Neuronal stem cell (in vitro differentiated cells): ENCODE results near the gene NUMA1.
A peak's percentile ranks its signal among the peaks of the same experiment; 100 is the strongest.

Source experiments
- DNase-seq: peaks from one replicate; pipeline ENCODE4 v3.0.0-alpha.2; 2013; ENCODE audit warnings: low spot score
- H2AFZ ChIP-seq: one replicate; pipeline ENCODE4 v1.6.1; 2013; ENCODE audit warnings: mild to moderate bottlenecking, low read length, inconsistent platforms
- H2AK5ac ChIP-seq: 2 replicates; pipeline ENCODE4 v1.6.1; 2013; ENCODE audit warnings: low read depth, mild to moderate bottlenecking, inconsistent platforms, low read length, moderate library complexity, mixed read lengths
- H2BK120ac ChIP-seq: 2 replicates; pipeline ENCODE4 v1.6.1; 2013; ENCODE audit warnings: low read depth, mild to moderate bottlenecking, inconsistent platforms, low read length, moderate library complexity, mixed read lengths
- H2BK12ac ChIP-seq: one replicate; pipeline ENCODE4 v1.6.1; 2013; ENCODE audit warnings: low read length, inconsistent platforms
- H2BK15ac ChIP-seq: 2 replicates; pipeline ENCODE4 v1.6.1; 2013; ENCODE audit warnings: mild to moderate bottlenecking, low read length, inconsistent platforms, mixed read lengths
- H2BK5ac ChIP-seq: one replicate; pipeline ENCODE4 v1.6.1; 2013; ENCODE audit warnings: inconsistent platforms, mild to moderate bottlenecking, low read length, moderate library complexity
- H3K14ac ChIP-seq: one replicate; pipeline ENCODE4 v1.6.1; 2013; ENCODE audit warnings: low read length, inconsistent platforms
- H3K18ac ChIP-seq: 2 replicates; pipeline ENCODE4 v1.6.1; 2013; ENCODE audit warnings: low read length, inconsistent platforms
- H3K23ac ChIP-seq: 2 replicates; pipeline ENCODE4 v1.6.1; 2013; ENCODE audit warnings: low read depth, mild to moderate bottlenecking, mixed read lengths, low read length, inconsistent platforms; ENCODE audit not compliant: poor library complexity
- H3K27ac ChIP-seq: replicated peaks from 3 replicates; pipeline ENCODE4 v1.5.1; 2013; ENCODE audit warnings: low read length, inconsistent platforms
- H3K27me3 ChIP-seq, 3 experiments: 2 replicates each; pipeline ENCODE4 v1.6.1; 2013; ENCODE audit warnings: low read length in 3 of 3, mild to moderate bottlenecking in 2 of 3, inconsistent platforms in 1 of 3, low read depth in 1 of 3, mixed read lengths in 1 of 3, moderate library complexity in 1 of 3; ENCODE audit not compliant: control insufficient read depth in 3 of 3, insufficient read depth in 3 of 3
- H3K36me3 ChIP-seq, 2 donors: replicated peaks in 1 of 2; 2 replicates each; pipeline ENCODE4 v1.6.1; 2013; ENCODE audit warnings: low read length in 2 of 2; ENCODE audit not compliant: control insufficient read depth in 2 of 2, insufficient read depth in 2 of 2
- H3K4ac ChIP-seq: 2 replicates; pipeline ENCODE4 v1.6.1; 2013; ENCODE audit warnings: inconsistent platforms, mild to moderate bottlenecking, low read length, moderate library complexity
- H3K4me1 ChIP-seq, 2 donors: 1 replicate in 1 of 2; 2 replicates in 1 of 2; pipeline ENCODE4 v1.6.1; 2013; ENCODE audit warnings: low read length in 2 of 2, low read depth in 1 of 2; ENCODE audit not compliant: control insufficient read depth in 2 of 2, insufficient read depth in 1 of 2
- H3K4me2 ChIP-seq: one replicate; pipeline ENCODE4 v1.6.1; 2013; ENCODE audit warnings: mild to moderate bottlenecking, low read length, inconsistent platforms; ENCODE audit not compliant: insufficient read depth, poor library complexity, severe bottlenecking
- H3K4me3 ChIP-seq, 2 donors: 2 replicates each; pipeline ENCODE4 v1.5.1; 2013; ENCODE audit warnings: low read length in 2 of 2, mild to moderate bottlenecking in 2 of 2, inconsistent platforms in 1 of 2, moderate library complexity in 1 of 2
- H3K79me1 ChIP-seq: one replicate; pipeline ENCODE4 v1.6.1; 2013; ENCODE audit warnings: low read depth, mild to moderate bottlenecking, inconsistent platforms, low read length, moderate library complexity
- H3K9ac ChIP-seq: one replicate; pipeline ENCODE4 v1.6.1; 2013; ENCODE audit warnings: mild to moderate bottlenecking, low read depth, low read length, inconsistent platforms; ENCODE audit not compliant: poor library complexity
- H3K9me3 ChIP-seq, 2 donors: replicated peaks in 1 of 2; 2 replicates each; pipeline versions ENCODE3 to v1.6.1; 2013; ENCODE audit warnings: low read length in 2 of 2, mild to moderate bottlenecking in 2 of 2, inconsistent platforms in 1 of 2, low read depth in 1 of 2, mixed read lengths in 1 of 2, moderate library complexity in 1 of 2; ENCODE audit not compliant: control insufficient read depth in 2 of 2, insufficient read depth in 1 of 2
- H4K8ac ChIP-seq: one replicate; pipeline ENCODE4 v1.6.1; 2013; ENCODE audit warnings: low read depth, mild to moderate bottlenecking, inconsistent platforms, low read length, moderate library complexity
- H4K91ac ChIP-seq: one replicate; pipeline ENCODE4 v1.6.1; 2013; ENCODE audit warnings: low read length, low read depth, mild to moderate bottlenecking, inconsistent platforms; ENCODE audit not compliant: poor library complexity
- WGBS, 2 donors: extraction: QIAGEN DNeasy Blood & Tissue Kit; methylation state at CpG; one replicate each; pipeline ENCODE4 v1.1.7; 2013; ENCODE audit warnings: missing lambda C conversion rate in 2 of 2, mixed read lengths in 1 of 2; ENCODE audit not compliant: insufficient read length in 2 of 2, insufficient replicate concordance in 1 of 2; ENCODE audit errors: extremely low coverage in 2 of 2; 5-methylcytosine and 5-hydroxymethylcytosine counted together

NUMA1 gene

GRCh38 chr11:71979602-71980001, 100.7 kb downstream of the NUMA1 start:
- Histone ChIP-seq H3K4me2 (no peak overlapping the region), H3K79me1 (no peaks in the 10 kb centered on the region), H3K4ac (no peak overlapping the region), H3K27ac (no peak overlapping the region), H2BK15ac (no peak overlapping the region), H2AFZ (no peak overlapping the region), H3K4me1 (no peaks in the 10 kb centered on the region), H3K23ac (no peak overlapping the region), H2BK120ac (no peak overlapping the region), H4K8ac (no peak overlapping the region), H3K14ac (no peak overlapping the region), H4K91ac (no peak overlapping the region), H3K9me3 (peaks cover 0 to 6% of the 10 kb centered on the region in 2 donors), H3K9ac (no peak overlapping the region), H3K4me3 (no peak overlapping the region), H3K27me3 (no peaks in the 10 kb centered on the region), H2AK5ac (no peak overlapping the region), H3K18ac (no peak overlapping the region), H3K36me3 (peaks cover 0 to 78% of the 10 kb centered on the region in 2 donors), H2BK12ac (no peak overlapping the region), H2BK5ac (no peak overlapping the region)
- DNase-seq = no peak
- no CpG with 5 or more reads among the region's 3 CpGs for WGBS, 2 donors

GRCh38 chr11:71979094-71979493, 101.2 kb downstream of the NUMA1 start:
- Histone ChIP-seq H2BK5ac (no peak overlapping the region), H4K8ac (no peak overlapping the region), H2BK120ac (no peak overlapping the region), H2BK15ac (no peak overlapping the region), H3K27me3 (no peaks in the 10 kb centered on the region), H2AK5ac (no peak overlapping the region), H3K79me1 (no peaks in the 10 kb centered on the region), H3K36me3 (peaks cover 0 to 82% of the 10 kb centered on the region in 2 donors), H3K4me2 (no peak overlapping the region), H3K4ac (no peak overlapping the region), H3K9ac (no peak overlapping the region), H3K27ac (no peak overlapping the region), H3K4me1 (no peaks in the 10 kb centered on the region), H3K4me3 (no peak overlapping the region), H3K23ac (no peak overlapping the region), H2BK12ac (no peak overlapping the region), H3K9me3 (peaks cover 0 to 6% of the 10 kb centered on the region in 2 donors), H3K18ac (no peak overlapping the region), H4K91ac (no peak overlapping the region), H3K14ac (no peak overlapping the region), H2AFZ (no peak overlapping the region)
- no CpG with 5 or more reads among the region's 4 CpGs for WGBS, 2 donors
- DNase-seq = no peak

DNA sequence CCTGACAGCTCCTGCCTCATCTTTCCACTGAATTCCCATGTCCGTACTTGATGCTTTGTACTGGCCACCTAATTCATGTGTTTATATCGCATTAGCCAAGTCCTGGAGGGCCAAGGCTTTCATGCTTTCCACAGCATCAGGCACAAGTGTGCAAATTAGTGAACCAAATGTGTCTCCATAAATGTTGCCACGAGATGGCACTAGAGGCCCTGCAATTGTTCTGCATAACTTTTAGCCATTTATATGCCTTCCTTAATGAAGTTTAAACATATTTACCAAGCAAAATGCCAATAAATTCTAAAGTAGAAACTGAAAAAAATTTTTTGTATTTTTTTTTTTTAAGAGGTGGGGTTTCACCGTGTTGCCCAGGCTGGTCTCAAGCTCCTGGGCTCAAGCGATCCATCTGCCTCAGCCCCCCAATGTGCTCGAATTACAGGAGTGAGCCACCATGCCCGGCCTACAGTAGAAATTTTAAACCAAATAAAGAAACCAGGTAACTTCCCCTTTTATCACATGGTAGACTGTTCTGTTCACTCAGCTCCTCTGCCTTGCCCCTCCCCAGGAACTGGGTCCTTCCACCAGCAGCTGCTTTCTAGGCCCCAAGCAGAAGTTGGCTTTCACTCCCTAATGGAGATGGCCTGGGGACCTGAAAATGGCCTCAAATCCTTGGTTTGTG, 102.5 kb downstream of the NUMA1 start:
- no peak overlapping the region for H3K14ac ChIP-seq
- H3K4me2 ChIP-seq = no peak overlapping the region
- H3K23ac ChIP-seq = no peak overlapping the region
- H3K9ac ChIP-seq = no peak overlapping the region
- no peak overlapping the region for H3K18ac ChIP-seq
- H2BK15ac ChIP-seq = no peak overlapping the region
- H3K27ac ChIP-seq = no peak overlapping the region
- no peak overlapping the region for H2BK120ac ChIP-seq
- H3K4me1 ChIP-seq = no peaks in the 10 kb centered on the region
- H3K27me3 ChIP-seq = no peaks in the 10 kb centered on the region
- no peak overlapping the region for H3K4ac ChIP-seq
- no peak overlapping the region for H2AK5ac ChIP-seq
- peak; percentile 14 for DNase-seq
- WGBS, 2 donors = no CpG with 5 or more reads among the region's 7 CpGs
- peaks cover 0 to 6% of the 10 kb centered on the region in 2 donors for H3K9me3 ChIP-seq
- H3K36me3 ChIP-seq = peaks cover 0 to 73% of the 10 kb centered on the region in 2 donors
- no peaks in the 10 kb centered on the region for H3K79me1 ChIP-seq
- H2BK5ac ChIP-seq = no peak overlapping the region
- no peak overlapping the region for H4K91ac ChIP-seq
- no peak overlapping the region for H4K8ac ChIP-seq
- H2AFZ ChIP-seq = no peak overlapping the region
- no peak overlapping the region for H2BK12ac ChIP-seq
- H3K4me3 ChIP-seq = no peak overlapping the region

- H3K36me3 ChIP-seq = peaks cover 0 to 73% of the 10 kb centered on the region in 2 donors
- no peak overlapping the region for H2BK12ac ChIP-seq
- H3K23ac ChIP-seq = no peak overlapping the region
- H3K18ac ChIP-seq = no peak overlapping the region
- H3K4ac ChIP-seq = no peak overlapping the region
- no peak for DNase-seq
- H3K4me1 ChIP-seq = no peaks in the 10 kb centered on the region
- no peak overlapping the region for H2AFZ ChIP-seq
- no peak overlapping the region for H3K9ac ChIP-seq
- no peak overlapping the region for H2BK15ac ChIP-seq
- H3K27me3 ChIP-seq = no peaks in the 10 kb centered on the region
- no peak overlapping the region for H2BK5ac ChIP-seq
- H3K27ac ChIP-seq = no peak overlapping the region
- WGBS, 2 donors = no CpG with 5 or more reads among the region's 1 CpG
- no peak overlapping the region for H3K4me2 ChIP-seq
- H3K14ac ChIP-seq = no peak overlapping the region
- no peak overlapping the region for H4K8ac ChIP-seq
- no peaks in the 10 kb centered on the region for H3K79me1 ChIP-seq
- H2BK120ac ChIP-seq = no peak overlapping the region
- H2AK5ac ChIP-seq = no peak overlapping the region
- H4K91ac ChIP-seq = no peak overlapping the region
- no peak overlapping the region for H3K4me3 ChIP-seq
- peaks cover 0 to 6% of the 10 kb centered on the region in 2 donors for H3K9me3 ChIP-seq
Observed at GRCh38 chr11:71977090-71977489, 103.3 kb downstream of the NUMA1 start.
